Measurements from ENCODE around the gene CCS.
"Not testable (repeated sequence)": the region's sequence is repeated elsewhere in the genome, so short reads cannot be mapped to it uniquely, and the experiment has no call there.

Gene CCS

GRCh38 chr11:66589315-66589714 lies 3.7 kb upstream of the CCS start:
- Mint-ChIP-seq H3K4me1 (peaks cover 19% of the 10 kb centered on the region), H3K36me3 (ENCODE audit: insufficient read depth) (peaks cover 13% of the 10 kb centered on the region)
- ATAC-seq (replicated peaks; ENCODE audit: extremely low read depth, poor library complexity, severe bottlenecking); H3K27ac Mint-ChIP-seq (ENCODE audit: low read depth); H3K9me3 Mint-ChIP-seq; H3K27me3 Mint-ChIP-seq; H3K4me3 Mint-ChIP-seq; DNase-seq (ENCODE audit: low spot score in 2 of 2): not testable (repeated sequence)

- DNase-seq (ENCODE audit: low spot score in 2 of 2) (no peak), ATAC-seq (replicated peaks; ENCODE audit: extremely low read depth, poor library complexity, severe bottlenecking) (no peak)
- peaks cover 16% of the 10 kb centered on the region for H3K36me3 Mint-ChIP-seq (ENCODE audit: insufficient read depth)
- no peak overlapping the region for H3K27ac Mint-ChIP-seq (ENCODE audit: low read depth)
- peaks cover 26% of the 10 kb centered on the region for H3K4me1 Mint-ChIP-seq
- no peak overlapping the region for H3K4me3 Mint-ChIP-seq
- H3K27me3 Mint-ChIP-seq = no peaks in the 10 kb centered on the region
- no peaks in the 10 kb centered on the region for H3K9me3 Mint-ChIP-seq
Observed at GRCh38 chr11:66589996-66590675, 2.8 kb upstream of the CCS start.

- Mint-ChIP-seq H3K4me1 (peaks cover 36% of the 10 kb centered on the region), H3K9me3 (no peaks in the 10 kb centered on the region), H3K36me3 (ENCODE audit: insufficient read depth) (peaks cover 16% of the 10 kb centered on the region), H3K27me3 (no peaks in the 10 kb centered on the region), H3K4me3 (no peak overlapping the region), H3K27ac (ENCODE audit: low read depth) (no peak overlapping the region)
- DNase-seq (ENCODE audit: low spot score in 2 of 2) = no peak
- ATAC-seq (replicated peaks; ENCODE audit: extremely low read depth, poor library complexity, severe bottlenecking) = no peak
Observed at GRCh38 chr11:66591175-66591574, 1.8 kb upstream of the CCS start.

- DNase-seq (ENCODE audit: low spot score in 2 of 2) = no peak
- ATAC-seq (replicated peaks; ENCODE audit: extremely low read depth, poor library complexity, severe bottlenecking) = no peak
- no peaks in the 10 kb centered on the region for H3K27me3 Mint-ChIP-seq
- peaks cover 17% of the 10 kb centered on the region for H3K36me3 Mint-ChIP-seq (ENCODE audit: insufficient read depth)
- H3K4me3 Mint-ChIP-seq = peak overlapping the region; percentile 100
- H3K4me1 Mint-ChIP-seq = peaks cover 36% of the 10 kb centered on the region
- H3K9me3 Mint-ChIP-seq = no peaks in the 10 kb centered on the region
- peak overlapping the region; percentile 99 for H3K27ac Mint-ChIP-seq (ENCODE audit: low read depth)
Observed at GRCh38 chr11:66593303-66593635, 284 bp downstream of the CCS start.

- Mint-ChIP-seq H3K27ac (ENCODE audit: low read depth) (peak overlapping the region; percentile 99), H3K9me3 (no peaks in the 10 kb centered on the region), H3K4me1 (peaks cover 36% of the 10 kb centered on the region), H3K4me3 (peak overlapping the region; percentile 100), H3K36me3 (ENCODE audit: insufficient read depth) (peaks cover 17% of the 10 kb centered on the region), H3K27me3 (no peaks in the 10 kb centered on the region)
- DNase-seq (ENCODE audit: low spot score in 2 of 2) = no peak
- ATAC-seq (replicated peaks; ENCODE audit: extremely low read depth, poor library complexity, severe bottlenecking) = no peak
Observed at GRCh38 chr11:66593650-66594049, 665 bp downstream of the CCS start.

- Mint-ChIP-seq H3K27me3 (no peaks in the 10 kb centered on the region), H3K36me3 (ENCODE audit: insufficient read depth) (peaks cover 19% of the 10 kb centered on the region)
- no peak for ATAC-seq (replicated peaks; ENCODE audit: extremely low read depth, poor library complexity, severe bottlenecking)
Observed at GRCh38 chr11:66595245-66595904, 2.4 kb downstream of the CCS start.

GRCh38 chr11:66598993-66599392 lies 6.0 kb downstream of the CCS start:
- H3K27me3 Mint-ChIP-seq = no peaks in the 10 kb centered on the region
- ATAC-seq (replicated peaks; ENCODE audit: extremely low read depth, poor library complexity, severe bottlenecking) = no peak
- H3K27ac Mint-ChIP-seq (ENCODE audit: low read depth) = no peak overlapping the region
- H3K4me3 Mint-ChIP-seq = no peak overlapping the region
- H3K9me3 Mint-ChIP-seq = no peaks in the 10 kb centered on the region
- H3K4me1 Mint-ChIP-seq = peaks cover 17% of the 10 kb centered on the region
- no peak for DNase-seq (ENCODE audit: low spot score in 2 of 2)
- peaks cover 9% of the 10 kb centered on the region for H3K36me3 Mint-ChIP-seq (ENCODE audit: insufficient read depth)

More at GRCh38 chr11:66595245-66595904, 2.4 kb downstream of the CCS start:
- H3K27ac Mint-ChIP-seq (ENCODE audit: low read depth) = peak overlapping the region; percentile 75
- peaks cover 36% of the 10 kb centered on the region for H3K4me1 Mint-ChIP-seq
- peak overlapping the region; percentile 46 for H3K4me3 Mint-ChIP-seq
- no peaks in the 10 kb centered on the region for H3K9me3 Mint-ChIP-seq
- DNase-seq (ENCODE audit: low spot score in 2 of 2) = no peak

- no peak for ATAC-seq (replicated peaks; ENCODE audit: extremely low read depth, poor library complexity, severe bottlenecking)
- Mint-ChIP-seq H3K27me3 (no peaks in the 10 kb centered on the region), H3K36me3 (ENCODE audit: insufficient read depth) (peaks cover 10% of the 10 kb centered on the region), H3K4me1 (peaks cover 9% of the 10 kb centered on the region), H3K27ac (ENCODE audit: low read depth) (peak overlapping the region; percentile 46), H3K4me3 (no peak overlapping the region), H3K9me3 (no peaks in the 10 kb centered on the region)
- DNase-seq (ENCODE audit: low spot score in 2 of 2) = no peak
Observed at GRCh38 chr11:66600219-66600618, 7.2 kb downstream of the CCS start.

GRCh38 chr11:66600631-66601233 lies 7.7 kb downstream of the CCS start:
- Mint-ChIP-seq H3K27me3 (no peaks in the 10 kb centered on the region), H3K27ac (ENCODE audit: low read depth) (peak overlapping the region; percentile 46), H3K9me3 (no peaks in the 10 kb centered on the region), H3K4me1 (peaks cover 4% of the 10 kb centered on the region), H3K4me3 (no peak overlapping the region), H3K36me3 (ENCODE audit: insufficient read depth) (peaks cover 11% of the 10 kb centered on the region)
- ATAC-seq (replicated peaks; ENCODE audit: extremely low read depth, poor library complexity, severe bottlenecking) (no peak), DNase-seq (ENCODE audit: low spot score in 2 of 2) (no peak)

GRCh38 chr11:66603072-66603471 lies 10.1 kb downstream of the CCS start:
- H3K9me3 Mint-ChIP-seq = no peaks in the 10 kb centered on the region
- no peak for DNase-seq (ENCODE audit: low spot score in 2 of 2)
- ATAC-seq (replicated peaks; ENCODE audit: extremely low read depth, poor library complexity, severe bottlenecking) = no peak
- H3K27ac Mint-ChIP-seq (ENCODE audit: low read depth) = no peak overlapping the region
- H3K4me1 Mint-ChIP-seq = no peaks in the 10 kb centered on the region
- no peak overlapping the region for H3K4me3 Mint-ChIP-seq
- H3K36me3 Mint-ChIP-seq (ENCODE audit: insufficient read depth) = peaks cover 14% of the 10 kb centered on the region
- no peaks in the 10 kb centered on the region for H3K27me3 Mint-ChIP-seq

GRCh38 chr11:66604155-66604554 lies 11.2 kb downstream of the CCS start:
- no peak for ATAC-seq (replicated peaks; ENCODE audit: extremely low read depth, poor library complexity, severe bottlenecking)
- no peak for DNase-seq (ENCODE audit: low spot score in 2 of 2)
- Mint-ChIP-seq H3K36me3 (ENCODE audit: insufficient read depth) (peaks cover 14% of the 10 kb centered on the region), H3K9me3 (no peaks in the 10 kb centered on the region), H3K27me3 (no peaks in the 10 kb centered on the region), H3K4me3 (no peak overlapping the region), H3K4me1 (no peaks in the 10 kb centered on the region), H3K27ac (ENCODE audit: low read depth) (no peak overlapping the region)

GRCh38 chr11:66606608-66607007 lies 13.6 kb downstream of the CCS start:
- not testable (repeated sequence) for H3K27me3 Mint-ChIP-seq; H3K9me3 Mint-ChIP-seq; H3K27ac Mint-ChIP-seq (ENCODE audit: low read depth); H3K36me3 Mint-ChIP-seq (ENCODE audit: insufficient read depth); H3K4me1 Mint-ChIP-seq; H3K4me3 Mint-ChIP-seq; DNase-seq (ENCODE audit: low spot score in 2 of 2); ATAC-seq (replicated peaks; ENCODE audit: extremely low read depth, poor library complexity, severe bottlenecking)
